A673 (cell line): ENCODE measurements around the gene SLC2A4. TPM values are rescaled to one million over a fixed set of nuclear protein-coding genes. Genes with fewer than 3 reads are reported as not detected.

Experiments used
- BruUV-seq: library from RNA; stranded (reverse); fragments of 400-500 nt; replicated peaks from 2 replicates; lab custom pipeline; 2021; lab: Mats Ljungman, UMichigan
- CTCF ChIA-PET: fragments of 300-600 bp; sonication (Branson Sonifier 250); formaldehyde crosslinking; loops from one replicate; lab custom pipeline; 2022; ENCODE audit warnings: antibody characterized with exemption; lab: Charles Lee
- POLR2A ChIA-PET: fragments of 300-600 bp; sonication (Branson Sonifier 250); formaldehyde crosslinking; loops from one replicate; lab custom pipeline; 2022; ENCODE audit warnings: antibody characterized with exemption; ENCODE audit not compliant: low non-redundant PET; lab: Charles Lee
- DNase-seq: peaks from one replicate; pipeline ENCODE4 v3.0.0-alpha.2; 2015; ENCODE audit warnings: low spot score
- H3K27ac ChIP-seq: fragments of 200-600 bp; sonication (generic); 2 replicates; pipeline ENCODE4 v1.5.1; 2016; ENCODE audit warnings: mixed run types, low read depth, mild to moderate bottlenecking, mixed read lengths, antibody characterized with exemption, low read length; ENCODE audit not compliant: poor library complexity, severe bottlenecking
- H3K27me3 ChIP-seq: fragments of 200-600 bp; sonication (generic); replicated peaks from 2 replicates; pipeline ENCODE4 v1.6.1; 2017; ENCODE audit warnings: mixed run types, low read depth, mild to moderate bottlenecking, mixed read lengths, antibody characterized with exemption, low read length; ENCODE audit not compliant: insufficient read depth, poor library complexity
- H3K36me3 ChIP-seq: fragments of 200-600 bp; sonication (generic); 2 replicates; pipeline ENCODE4 v1.6.1; 2016; ENCODE audit warnings: mixed run types, mild to moderate bottlenecking, mixed read lengths, antibody characterized with exemption, low read length; ENCODE audit not compliant: insufficient read depth, poor library complexity, severe bottlenecking
- H3K4me1 ChIP-seq: fragments of 200-600 bp; sonication (generic); 2 replicates; pipeline ENCODE4 v1.6.1; 2017; ENCODE audit warnings: mixed run types, mild to moderate bottlenecking, mixed read lengths, antibody characterized with exemption, low read length; ENCODE audit not compliant: insufficient read depth, poor library complexity, severe bottlenecking
- H3K4me3 ChIP-seq: fragments of 200-600 bp; sonication (generic); 2 replicates; pipeline ENCODE4 v1.5.1; 2016; ENCODE audit warnings: low read depth, mixed run types, mild to moderate bottlenecking, mixed read lengths, low read length; ENCODE audit not compliant: poor library complexity, severe bottlenecking
- H3K9me3 ChIP-seq: fragments of 200-600 bp; sonication (generic); 2 replicates; pipeline ENCODE4 v1.6.1; 2016; ENCODE audit warnings: mixed run types, low read depth, mild to moderate bottlenecking, mixed read lengths, antibody characterized with exemption, low read length; ENCODE audit not compliant: poor library complexity, severe bottlenecking
- EZH2 ChIP-seq: fragments of 200-600 bp; sonication (generic); IDR thresholded peaks from 2 replicates; pipeline ENCODE4 v1.6.1; 2017; ENCODE audit warnings: borderline replicate concordance, low read depth, mild to moderate bottlenecking, mixed read lengths, antibody characterized with exemption, low read length; ENCODE audit not compliant: poor library complexity, severe bottlenecking
- intact Hi-C: fragments of 100-400 bp; cut with micrococcal nuclease; formaldehyde crosslinking; loops from one replicate; pipeline ENCODE4 v1.10.0; 2022; ENCODE audit not compliant: unreplicated experiment
- total RNA-seq: library from RNA; stranded (reverse); gene quantifications from 2 replicates; pipeline ENCODE4 v1.2.3, GENCODE V29; 2021
- TF ChIP-seq, protein P1 (sequence below): fragments of 300-800, 200-600 bp; sonication (generic); conservative IDR thresholded peaks from 2 replicates; pipeline ENCODE4 v1.5.1; 2017; ENCODE audit warnings: low read depth, mild to moderate bottlenecking, antibody characterized with exemption, low read length, moderate library complexity, mixed read lengths

SLC2A4 gene
- total RNA-seq, 1 experiment from 2014 or later = 0.67 TPM

DNA sequence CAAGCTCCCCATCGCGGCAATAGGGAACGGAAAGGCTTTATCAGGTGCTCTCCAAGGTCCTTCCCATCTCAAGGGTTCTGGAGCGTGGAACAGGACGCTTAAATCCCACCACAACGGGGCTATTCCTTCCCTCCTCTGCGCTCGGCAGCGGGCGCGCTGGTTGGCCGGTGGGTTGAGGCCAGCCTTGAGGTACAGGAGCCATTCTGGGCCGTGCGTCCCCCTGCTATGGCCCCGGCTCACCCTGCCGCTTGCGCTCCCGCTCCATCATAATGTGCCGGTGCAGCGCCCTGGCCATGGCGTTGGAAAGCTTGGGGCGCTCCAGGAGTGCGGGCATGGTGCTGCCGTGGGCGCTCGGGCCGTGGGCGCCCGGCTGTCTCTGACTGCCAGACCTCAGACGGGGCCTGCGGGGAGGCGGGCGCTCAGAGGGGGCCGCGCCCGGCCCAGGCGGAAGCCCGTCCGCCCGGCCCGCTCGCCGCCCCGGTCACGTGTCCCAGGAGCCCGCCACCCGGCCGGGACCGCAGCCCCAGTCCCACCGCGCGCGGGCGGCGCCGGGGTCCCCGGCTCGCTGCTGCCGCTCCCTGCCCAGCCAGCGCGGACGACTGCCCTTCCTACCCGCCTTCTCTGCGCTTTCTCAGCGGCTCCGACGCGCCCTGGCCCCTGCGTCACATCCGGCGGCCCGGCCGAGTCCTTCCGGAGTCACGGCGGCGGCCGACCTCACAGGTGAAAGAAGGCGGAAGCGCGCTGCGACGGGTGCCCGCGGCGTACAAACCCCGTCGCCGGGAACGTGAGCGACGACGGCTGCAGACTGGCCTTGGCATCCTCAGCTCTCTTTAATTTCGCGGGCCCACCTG is 33.4 kb downstream of the SLC2A4 start, which contains the start of gene GPS2:
Gene GPS2 (minus strand): TSS at position 642 of the 851 bp plus-strand sequence. CDS start 308 bp downstream, at position 334.
- intact Hi-C loops = no loop called here
- peak; percentile 94 for DNase-seq
- Histone ChIP-seq H3K4me3 (peak within 1 kb of the TSS; percentile 83), H3K36me3 (peaks cover 66% of the 10 kb centered on the region), H3K9me3 (no peaks in the 10 kb centered on the region), H3K27ac (peak within 1 kb of the TSS; percentile 86), H3K4me1 (peaks cover 17% of the 10 kb centered on the region), H3K27me3 (no peaks in the 10 kb centered on the region)
- no TSS peak for BruUV-seq
- CTCF ChIA-PET = no interaction called here
- POLR2A ChIA-PET = interaction anchor here (0.6 kb wide), 1 partner anchor 52 kb away, joined by 3 read pairs; no protein-coding TSS in a partner anchor
- no peak for TF ChIP-seq EZH2
- TF ChIP-seq, protein P1, sequence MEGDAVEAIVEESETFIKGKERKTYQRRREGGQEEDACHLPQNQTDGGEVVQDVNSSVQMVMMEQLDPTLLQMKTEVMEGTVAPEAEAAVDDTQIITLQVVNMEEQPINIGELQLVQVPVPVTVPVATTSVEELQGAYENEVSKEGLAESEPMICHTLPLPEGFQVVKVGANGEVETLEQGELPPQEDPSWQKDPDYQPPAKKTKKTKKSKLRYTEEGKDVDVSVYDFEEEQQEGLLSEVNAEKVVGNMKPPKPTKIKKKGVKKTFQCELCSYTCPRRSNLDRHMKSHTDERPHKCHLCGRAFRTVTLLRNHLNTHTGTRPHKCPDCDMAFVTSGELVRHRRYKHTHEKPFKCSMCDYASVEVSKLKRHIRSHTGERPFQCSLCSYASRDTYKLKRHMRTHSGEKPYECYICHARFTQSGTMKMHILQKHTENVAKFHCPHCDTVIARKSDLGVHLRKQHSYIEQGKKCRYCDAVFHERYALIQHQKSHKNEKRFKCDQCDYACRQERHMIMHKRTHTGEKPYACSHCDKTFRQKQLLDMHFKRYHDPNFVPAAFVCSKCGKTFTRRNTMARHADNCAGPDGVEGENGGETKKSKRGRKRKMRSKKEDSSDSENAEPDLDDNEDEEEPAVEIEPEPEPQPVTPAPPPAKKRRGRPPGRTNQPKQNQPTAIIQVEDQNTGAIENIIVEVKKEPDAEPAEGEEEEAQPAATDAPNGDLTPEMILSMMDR = no peak

DNA sequence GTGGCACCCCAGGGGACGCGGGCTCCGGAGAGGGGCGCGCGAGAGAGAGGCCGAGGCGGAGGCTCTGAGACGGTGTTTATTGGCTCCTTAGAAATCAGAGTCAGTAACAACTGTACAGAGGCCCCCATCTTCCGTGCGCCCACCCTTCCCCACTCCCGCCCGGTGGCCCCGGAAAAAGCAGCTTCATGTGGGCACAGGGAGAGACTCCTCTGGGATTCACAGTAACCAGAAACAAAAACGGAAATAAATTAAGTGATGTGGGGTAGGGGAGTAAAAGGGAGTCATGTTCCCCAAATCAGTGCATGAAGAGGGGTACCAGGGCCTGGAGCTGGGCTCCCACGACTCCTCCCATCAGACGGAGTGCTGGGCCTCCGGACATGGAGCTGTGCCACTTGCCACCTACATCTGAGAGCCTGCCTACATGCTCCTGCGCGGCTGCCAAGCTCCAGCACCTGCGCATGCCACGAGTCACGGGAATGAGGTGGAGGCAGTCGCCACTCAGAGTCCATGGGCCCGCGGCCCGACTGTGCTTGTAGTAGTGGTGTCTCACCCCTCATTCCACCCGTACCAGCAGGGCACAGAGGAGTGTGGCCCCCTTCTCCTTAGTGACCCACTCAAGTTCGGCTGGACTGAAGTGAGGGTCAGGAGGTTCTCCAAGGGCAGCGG is 34.2 kb downstream of the SLC2A4 start:
- ChIA-PET POLR2A (interaction anchor here (0.6 kb wide), 2 partner anchors 11 to 53 kb away, joined by 3 to 12 read pairs; no protein-coding TSS in a partner anchor), CTCF (no interaction called here)
- BruUV-seq = no TSS peak
- H3K36me3 ChIP-seq = peaks cover 60% of the 10 kb centered on the region
- H3K27ac ChIP-seq = peak overlapping the region; percentile 86
- peak overlapping the region; percentile 83 for H3K4me3 ChIP-seq
- no peaks in the 10 kb centered on the region for H3K27me3 ChIP-seq
- H3K4me1 ChIP-seq = peaks cover 9% of the 10 kb centered on the region
- H3K9me3 ChIP-seq = no peaks in the 10 kb centered on the region
- no peak for TF ChIP-seq EZH2
- TF ChIP-seq, protein P1 = no peak
- intact Hi-C loops = no loop called here
- no peak for DNase-seq

DNA sequence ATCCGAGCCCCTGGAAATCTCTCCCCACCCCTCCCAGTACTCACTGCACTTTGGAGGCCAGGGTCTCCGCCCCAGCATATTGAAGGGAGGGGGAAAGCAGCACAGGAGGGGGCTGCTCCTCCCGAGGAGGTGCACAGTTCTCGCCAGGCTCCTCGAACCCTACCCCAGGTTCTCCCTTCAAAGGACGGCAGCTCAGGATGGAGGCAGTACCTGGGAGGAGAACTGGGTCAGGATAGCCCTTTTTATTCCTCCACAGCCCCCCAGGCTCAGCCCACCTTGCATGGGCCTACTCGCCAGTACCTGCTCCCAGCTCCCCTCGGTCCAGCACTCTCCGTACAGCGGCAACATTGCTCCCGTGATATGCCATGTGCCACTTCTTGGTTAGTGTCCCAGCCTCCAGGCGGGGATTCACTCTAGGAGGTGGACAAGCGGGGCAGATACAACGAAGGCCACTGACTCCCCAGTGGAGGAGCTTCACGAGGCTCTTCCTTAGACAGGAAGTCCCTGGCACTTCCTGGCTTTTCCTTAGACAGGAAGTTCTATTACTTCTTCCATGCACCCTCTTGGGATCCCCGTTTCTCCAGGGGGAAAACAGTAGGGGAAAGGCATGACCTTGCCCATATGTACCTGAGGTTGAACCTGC is 35.8 kb downstream of the SLC2A4 start:
- peaks cover 8% of the 10 kb centered on the region for H3K4me1 ChIP-seq
- peaks cover 56% of the 10 kb centered on the region for H3K36me3 ChIP-seq
- no peak overlapping the region for H3K4me3 ChIP-seq
- POLR2A ChIA-PET = no interaction called here
- H3K27ac ChIP-seq = no peak overlapping the region
- H3K9me3 ChIP-seq = no peaks in the 10 kb centered on the region
- H3K27me3 ChIP-seq = no peaks in the 10 kb centered on the region
- intact Hi-C loops = no loop called here
- no peak for DNase-seq
- no TSS peak for BruUV-seq
- CTCF ChIA-PET = no interaction called here
- TF ChIP-seq, protein P1 = no peak
- TF ChIP-seq EZH2 = no peak
